Stimulated activated CD8-positive, alpha-beta memory T cell treated with anti-CD3 and anti-CD28 coated beads, Interleukin-12 subunit alpha, Interleukin-12 subunit beta, amount 100 ng/mL, for 24 hours (primary cell): ENCODE measurements around the gene ZNF84.

Source experiments
- DNase-seq: peaks from one replicate; pipeline ENCODE4 v3.0.0-alpha.2; 2020; ENCODE audit errors: extremely low read depth

The ZNF84 gene

DNA sequence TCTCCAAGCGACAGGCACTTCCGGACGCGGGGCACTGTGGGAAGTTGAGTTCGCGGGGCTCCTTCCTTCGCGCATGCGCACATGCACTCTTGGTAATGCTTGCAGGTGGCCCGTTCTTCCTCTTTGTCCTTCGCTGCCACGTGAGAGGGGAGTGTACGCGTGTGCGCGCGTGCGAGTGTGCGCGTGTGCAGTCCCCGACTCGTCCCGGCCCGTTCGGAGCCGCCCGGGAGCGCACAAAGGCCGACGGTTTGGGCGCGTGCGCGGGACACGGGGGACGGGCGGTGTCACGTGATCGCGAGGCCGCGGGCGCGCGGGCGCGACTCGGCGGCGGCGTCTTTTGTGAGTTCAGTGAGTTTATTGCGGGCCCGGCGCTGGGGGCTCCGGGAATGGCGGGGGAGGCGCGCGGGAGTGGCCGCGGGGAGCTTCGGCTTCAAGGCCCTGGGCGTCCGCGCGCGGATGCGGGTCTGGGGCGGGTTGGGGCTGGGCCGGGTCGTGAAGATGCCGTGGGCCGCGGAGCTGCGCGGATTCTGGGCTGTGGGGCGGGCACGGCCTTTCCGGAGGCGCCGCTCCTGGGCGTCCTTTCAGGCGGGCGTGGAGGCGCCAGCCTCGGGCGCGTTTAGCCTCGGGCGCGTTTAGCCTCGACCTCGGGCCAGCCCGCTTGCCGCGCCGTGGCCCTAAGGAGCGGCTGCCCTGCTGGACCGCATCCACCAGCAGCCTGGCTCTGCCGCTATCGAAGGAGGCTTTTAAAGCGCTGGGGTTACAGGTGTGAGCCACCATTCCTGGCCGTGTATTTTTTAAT, at the start of gene ZNF84:
ZNF84 (plus strand) TSS at position 303 of the 799 bp plus-strand sequence. CDS start 3,959 bp downstream, outside the sequence.
- DNase-seq, result peak; percentile 91

DNA sequence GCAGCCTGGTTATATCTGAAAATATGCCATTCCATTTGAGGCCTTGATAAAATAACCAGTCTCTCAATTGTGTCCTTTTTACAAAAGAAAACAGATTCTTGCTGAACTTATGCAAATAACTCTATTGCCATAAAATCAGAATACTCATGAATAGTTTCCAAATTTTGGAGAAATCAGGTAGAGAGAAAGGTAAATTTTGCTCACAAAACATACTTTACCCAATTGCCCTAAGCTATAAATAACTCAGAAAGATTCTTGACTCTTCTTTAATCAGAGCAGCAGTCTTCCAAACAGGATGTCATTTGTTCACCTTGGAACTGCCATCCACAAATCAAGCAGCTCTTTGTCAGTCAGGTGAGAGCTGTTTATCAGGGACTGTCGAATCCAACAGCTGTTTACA, 38.6 kb upstream of the ZNF84 start:
- DNase-seq, result no peak

DNA sequence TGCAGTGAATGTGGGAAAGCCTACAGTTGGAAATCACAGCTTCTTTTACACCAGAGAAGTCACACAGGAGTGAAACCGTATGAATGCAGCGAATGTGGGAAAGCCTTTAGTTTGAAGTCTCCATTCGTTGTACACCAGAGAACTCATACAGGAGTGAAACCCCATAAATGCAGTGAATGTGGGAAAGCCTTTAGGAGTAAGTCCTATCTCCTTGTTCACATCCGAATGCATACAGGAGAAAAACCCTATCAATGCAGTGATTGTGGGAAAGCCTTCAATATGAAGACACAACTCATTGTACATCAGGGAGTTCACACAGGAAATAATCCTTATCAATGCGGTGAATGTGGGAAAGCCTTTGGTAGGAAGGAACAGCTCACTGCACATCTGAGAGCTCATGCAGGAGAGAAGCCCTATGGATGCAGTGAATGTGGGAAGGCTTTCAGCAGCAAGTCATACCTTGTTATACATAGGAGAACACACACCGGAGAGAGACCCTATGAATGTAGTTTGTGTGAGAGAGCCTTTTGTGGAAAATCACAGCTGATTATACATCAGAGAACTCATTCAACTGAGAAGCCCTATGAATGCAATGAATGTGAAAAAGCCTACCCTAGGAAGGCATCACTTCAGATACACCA, 26.5 kb upstream of the ZNF84 start:
- DNase-seq, result no peak

DNA sequence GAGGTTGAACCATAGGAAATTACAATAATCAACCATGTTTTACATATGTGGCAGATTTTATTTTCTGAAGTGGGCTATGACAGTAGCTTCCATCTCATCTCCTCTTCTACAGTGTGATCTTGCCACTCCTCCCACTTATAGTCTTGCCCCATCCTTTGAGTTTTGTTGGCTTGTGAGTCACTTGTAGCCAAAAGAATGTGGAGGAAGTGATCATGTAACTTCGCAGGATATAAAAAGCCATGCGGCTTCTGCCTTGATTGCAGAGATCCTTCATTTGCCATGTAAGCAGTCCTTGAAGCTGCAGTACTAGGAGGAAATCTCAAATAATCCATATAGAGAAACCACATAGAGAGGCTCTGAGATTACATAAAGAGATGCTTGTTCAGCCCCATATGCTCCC, 13.7 kb upstream of the ZNF84 start:
- DNase-seq, result no peak

DNA sequence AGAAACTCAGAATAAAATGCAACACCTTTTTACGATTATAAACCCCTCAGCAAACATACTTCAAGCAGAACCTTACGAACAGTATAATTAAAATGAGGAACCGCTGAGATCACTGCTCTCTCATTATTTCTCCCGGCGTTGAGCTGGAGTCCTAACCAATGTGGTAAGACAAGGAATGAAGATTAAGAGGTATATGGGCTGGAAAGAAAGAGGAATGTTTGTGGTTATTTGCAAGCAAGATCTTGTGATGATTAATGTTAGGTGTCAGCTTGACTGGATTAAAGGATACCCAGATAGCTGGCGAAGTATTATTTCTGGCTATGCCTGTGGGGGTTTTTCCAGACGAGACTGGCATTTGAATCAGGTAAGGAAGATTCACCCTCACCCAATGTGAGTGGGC, 10.3 kb upstream of the ZNF84 start:
- no peak for DNase-seq

DNA sequence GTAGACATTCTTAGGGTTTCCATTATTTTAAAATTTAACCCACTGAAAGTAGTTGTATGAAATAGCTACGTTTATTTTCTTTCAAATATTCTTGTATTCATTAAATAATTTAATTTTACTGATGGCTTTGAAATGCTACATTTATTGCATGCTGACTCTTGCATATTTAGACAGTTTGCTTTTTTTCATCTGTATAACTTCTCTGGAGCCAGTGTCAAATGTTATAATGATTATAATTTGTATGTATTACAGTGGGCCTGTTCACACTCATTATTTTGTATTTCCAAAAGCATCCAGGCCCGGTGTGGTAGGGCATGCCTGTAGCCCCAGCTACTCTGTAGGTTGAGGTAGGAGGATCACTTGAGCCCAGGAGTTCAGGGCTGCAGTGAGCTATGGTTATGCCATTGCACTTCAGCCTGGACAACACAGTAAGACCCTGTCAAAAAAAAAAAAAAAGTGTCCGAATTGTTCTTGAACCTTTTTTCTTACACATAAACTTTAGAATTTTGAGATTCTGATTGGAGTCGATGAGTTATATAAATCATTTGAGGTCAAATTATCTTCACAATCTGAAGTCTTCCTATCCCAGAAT, 905 bp downstream of the ZNF84 start:
- DNase-seq, result no peak

DNA sequence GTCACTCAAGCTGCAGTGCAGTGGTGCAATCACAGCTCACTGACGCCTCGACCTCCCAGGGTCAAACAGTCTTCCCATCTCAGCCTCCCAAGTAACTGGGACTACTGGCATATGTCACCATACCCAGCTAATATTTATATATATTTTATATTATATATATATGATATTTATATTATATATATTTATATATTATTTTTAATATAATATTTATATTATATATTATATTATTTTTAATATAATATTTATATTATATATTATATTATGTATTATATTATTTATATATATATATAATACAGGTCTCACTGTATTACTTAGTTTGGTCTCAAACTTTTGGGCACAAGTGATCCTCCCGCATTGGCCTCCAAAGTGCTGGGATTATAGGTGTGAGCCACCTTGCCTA, 9.4 kb downstream of the ZNF84 start:
- no peak for DNase-seq

DNA sequence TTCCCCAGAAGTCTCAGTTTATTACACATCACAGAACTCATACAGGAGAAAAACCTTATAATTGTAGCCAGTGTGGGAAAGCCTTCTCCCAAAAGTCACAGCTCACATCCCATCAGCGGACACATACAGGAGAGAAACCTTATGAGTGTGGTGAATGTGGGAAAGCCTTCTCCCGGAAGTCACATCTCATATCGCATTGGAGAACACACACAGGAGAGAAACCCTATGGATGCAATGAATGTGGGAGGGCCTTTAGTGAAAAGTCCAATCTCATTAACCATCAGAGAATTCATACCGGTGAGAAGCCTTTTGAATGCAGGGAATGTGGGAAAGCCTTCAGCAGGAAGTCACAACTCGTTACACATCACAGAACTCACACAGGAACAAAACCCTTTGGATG, 20.1 kb downstream of the ZNF84 start:
- DNase-seq, result no peak

DNA sequence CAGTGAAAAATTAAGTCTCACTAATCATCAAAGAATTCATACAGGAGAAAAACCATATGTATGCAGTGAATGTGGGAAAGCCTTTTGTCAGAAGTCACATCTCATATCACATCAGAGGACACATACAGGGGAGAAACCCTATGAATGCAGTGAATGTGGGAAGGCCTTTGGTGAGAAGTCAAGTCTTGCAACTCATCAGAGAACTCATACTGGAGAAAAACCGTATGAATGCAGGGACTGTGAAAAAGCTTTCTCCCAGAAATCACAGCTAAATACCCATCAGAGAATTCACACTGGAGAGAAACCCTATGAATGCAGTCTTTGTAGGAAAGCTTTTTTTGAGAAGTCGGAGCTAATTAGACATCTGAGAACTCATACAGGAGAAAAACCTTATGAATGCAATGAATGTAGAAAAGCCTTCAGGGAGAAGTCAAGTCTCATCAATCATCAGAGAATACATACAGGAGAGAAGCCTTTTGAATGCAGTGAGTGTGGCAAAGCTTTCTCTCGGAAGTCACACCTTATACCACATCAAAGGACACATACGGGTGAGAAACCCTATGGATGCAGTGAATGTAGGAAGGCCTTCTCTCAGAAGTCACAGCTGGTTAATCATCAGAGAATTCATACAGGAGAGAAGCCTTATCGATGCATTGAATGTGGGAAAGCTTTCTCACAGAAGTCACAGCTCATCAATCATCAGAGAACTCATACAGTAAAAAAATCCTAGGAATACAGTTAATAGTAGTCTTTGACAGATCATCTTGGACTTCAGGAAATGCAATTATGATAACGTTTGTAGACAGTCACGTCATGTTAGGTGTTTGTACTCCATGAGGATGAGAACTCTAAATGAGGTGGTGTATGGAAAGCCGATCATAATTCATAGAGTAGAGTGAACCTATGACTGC, 21.1 kb downstream of the ZNF84 start:
- DNase-seq, result no peak

DNA sequence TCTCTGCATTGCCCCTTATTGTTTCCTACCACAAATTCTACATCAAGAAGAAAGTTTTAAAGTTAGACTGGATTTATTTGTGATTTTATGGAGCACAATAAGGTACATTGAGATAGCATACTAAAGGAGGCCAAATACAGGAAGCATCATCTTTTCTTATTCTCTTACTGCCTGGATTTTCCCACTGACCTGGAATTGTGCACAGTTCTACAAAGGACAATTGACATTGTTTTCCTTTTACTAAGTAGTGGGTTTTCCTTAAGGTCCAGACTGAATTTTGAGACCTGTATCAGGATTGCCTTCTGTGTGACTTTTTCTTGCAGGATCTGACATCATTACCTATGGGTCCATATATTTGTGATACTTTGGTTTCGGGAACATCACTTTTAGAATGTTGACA, 24.6 kb downstream of the ZNF84 start:
- no peak for DNase-seq

DNA sequence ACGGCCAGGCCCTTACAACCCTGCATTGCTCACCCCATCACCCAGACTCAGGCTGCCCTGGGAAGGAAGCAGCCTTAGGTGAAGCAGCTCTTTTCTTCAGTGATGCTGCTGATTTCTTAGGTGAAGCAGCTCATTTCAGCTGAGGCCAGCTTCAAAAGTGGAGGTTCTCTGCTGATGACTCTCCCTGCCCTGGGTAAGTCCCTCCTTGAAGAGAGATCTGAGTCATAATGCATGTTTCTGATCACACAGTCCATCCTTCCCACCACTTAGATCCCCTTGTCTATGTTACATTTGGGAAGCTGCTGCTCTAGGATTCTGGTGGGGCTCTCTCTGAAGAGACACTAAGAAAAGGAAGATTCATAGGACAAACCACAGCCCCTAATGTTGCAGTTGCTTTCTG, 26.2 kb downstream of the ZNF84 start:
- DNase-seq, result no peak

DNA sequence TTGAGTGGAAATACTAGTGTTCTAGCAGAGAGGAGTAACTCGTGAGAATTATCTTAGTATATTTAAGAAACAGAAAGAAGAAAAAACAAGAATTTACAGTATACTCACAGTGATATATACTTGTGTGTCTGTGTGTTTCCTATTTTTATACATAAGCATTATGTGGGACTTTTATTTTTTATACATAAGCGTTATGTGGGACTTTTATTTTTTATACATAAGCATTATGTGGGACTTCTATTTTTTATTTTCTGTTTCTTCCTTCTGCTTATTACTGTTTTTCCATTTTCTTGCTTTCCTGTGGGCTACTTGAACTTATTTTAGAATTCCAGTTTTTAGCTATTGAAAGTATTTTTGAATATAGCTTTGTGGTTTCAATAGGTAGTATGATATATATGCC, 36.5 kb downstream of the ZNF84 start:
- DNase-seq, result no peak

DNA sequence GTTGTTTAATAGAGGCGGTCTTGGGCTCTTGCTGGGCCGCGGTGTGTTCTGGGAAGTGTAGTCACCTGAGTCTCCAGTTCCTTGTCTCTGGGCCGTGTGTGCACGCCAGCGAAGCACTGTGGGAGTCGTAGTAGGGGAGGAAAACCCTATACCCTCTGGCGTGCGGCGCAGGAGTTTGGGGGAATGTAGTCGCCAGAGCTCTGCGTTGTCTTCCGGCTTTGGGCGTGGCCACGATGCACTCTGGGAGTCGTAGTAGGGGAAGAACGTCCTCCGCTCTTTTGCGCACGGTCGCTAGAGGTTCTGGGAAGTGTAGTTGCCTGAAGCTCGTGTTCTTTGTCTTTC, 42.7 kb downstream of the ZNF84 start:
- peak; percentile 92 for DNase-seq

DNA sequence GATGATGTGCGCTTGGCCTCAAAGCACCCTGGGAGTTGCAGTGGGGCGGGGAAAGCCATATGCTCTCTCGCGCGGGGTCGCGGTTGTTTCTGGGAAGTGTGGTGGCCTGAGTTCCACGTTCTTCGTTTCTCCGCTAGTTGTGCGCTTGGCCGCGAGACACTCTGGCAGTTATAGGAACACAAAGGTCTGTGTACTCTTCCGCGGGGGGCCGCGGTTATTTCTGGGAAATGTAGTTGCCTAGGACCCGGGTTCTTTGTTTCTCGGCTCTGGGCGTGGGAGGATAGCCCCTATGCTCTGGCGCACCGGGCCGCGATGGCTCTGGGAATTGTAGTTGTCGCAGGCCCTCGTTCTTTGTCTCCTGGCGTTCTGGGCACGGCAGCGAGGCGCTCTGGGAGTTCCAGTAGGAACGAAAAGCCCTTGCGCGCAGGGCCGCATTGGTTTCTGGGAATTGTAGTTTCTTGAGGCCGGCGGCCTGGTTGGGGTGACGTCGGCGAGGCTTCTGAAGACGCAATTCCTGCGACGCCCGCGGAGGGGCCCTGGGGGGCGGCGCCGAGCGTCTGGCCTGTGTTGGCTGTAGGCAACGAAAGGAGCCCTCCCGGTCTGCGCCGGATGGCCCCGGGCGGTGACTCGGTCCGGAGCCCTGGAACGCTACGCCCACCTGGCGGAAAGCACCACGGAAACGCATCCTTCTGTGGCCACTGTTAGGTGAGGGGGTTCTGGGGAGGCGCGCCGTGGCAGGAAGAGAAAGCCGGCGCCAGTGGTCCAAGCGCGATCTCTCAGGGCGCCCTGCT, 43.3 kb downstream of the ZNF84 start, which contains the start of gene ZNF140:
ZNF140 (plus strand) TSS at position 556 of the 791 bp plus-strand sequence. CDS start 398 bp downstream, outside the sequence.
- peak; percentile 88 for DNase-seq

DNA sequence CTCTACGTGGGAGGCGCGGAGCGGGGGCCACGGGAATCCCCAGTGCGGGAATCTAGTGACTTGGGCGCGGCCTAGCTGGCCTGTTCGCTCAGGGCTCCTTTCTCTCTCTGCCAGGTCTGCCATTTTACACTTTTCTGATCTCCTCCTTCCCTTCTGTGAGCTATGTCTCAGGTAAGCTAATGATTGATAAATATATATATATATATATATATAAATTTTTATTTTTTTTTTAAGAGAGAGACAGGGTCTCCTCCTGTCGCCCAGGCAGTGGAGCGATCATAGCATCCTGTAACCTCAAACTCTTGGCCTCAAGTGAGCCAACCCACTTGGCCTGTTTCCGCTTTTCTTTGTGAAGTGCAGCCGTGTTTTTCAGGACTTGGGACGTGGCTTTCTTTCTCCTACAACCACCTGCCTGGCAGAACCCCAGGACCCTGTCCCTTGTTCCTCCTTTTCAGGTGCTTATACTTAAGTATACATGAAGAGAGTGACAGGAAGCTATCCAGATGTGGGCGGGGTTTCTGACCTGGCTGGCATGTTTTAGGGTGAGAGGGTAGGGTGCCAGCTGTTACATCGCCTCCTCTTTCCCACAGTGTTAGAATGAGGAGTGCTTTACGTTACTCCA, 44.0 kb downstream of the ZNF84 start:
- DNase-seq, result no peak

DNA sequence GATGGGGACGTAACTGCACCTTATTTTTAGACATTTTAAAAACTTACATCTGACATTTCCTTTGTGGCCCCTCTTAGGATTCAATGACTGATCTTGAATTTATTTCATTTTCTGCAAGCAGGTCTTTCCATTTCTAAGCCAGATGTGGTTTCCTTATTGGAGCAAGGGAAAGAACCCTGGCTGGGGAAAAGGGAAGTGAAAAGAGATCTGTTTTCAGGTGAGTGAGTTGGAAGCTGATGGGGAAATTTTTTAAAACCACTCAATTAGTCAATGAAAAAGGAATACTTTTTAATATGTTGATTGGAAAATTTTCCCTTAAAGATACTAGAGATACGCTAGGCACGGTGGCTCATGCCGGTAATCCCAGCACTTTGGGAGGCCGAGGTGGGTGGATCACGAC, 46.0 kb downstream of the ZNF84 start:
- no peak for DNase-seq

DNA sequence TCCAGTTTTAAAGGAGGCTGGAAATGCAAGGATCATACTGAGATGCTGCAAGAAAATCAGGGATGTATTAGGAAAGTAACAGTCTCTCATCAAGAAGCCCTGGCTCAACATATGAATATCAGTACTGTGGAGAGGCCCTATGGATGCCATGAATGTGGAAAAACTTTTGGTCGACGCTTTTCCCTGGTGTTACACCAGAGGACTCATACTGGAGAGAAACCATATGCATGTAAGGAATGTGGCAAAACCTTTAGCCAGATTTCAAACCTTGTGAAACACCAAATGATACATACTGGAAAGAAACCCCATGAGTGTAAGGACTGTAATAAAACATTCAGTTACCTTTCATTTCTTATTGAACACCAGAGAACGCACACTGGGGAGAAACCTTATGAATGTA, 68.3 kb downstream of the ZNF84 start:
- DNase-seq, result no peak

DNA sequence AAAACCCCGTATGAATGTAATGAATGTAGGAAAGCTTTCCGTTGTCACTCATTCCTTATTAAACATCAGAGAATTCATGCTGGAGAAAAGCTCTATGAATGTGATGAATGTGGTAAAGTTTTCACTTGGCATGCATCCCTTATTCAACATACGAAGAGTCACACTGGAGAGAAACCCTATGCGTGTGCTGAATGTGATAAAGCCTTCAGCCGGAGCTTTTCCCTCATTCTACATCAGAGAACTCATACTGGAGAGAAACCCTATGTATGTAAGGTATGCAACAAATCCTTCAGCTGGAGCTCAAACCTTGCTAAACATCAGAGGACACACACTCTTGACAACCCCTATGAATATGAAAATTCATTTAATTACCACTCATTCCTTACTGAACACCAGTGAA, 68.9 kb downstream of the ZNF84 start:
- no peak for DNase-seq

DNA sequence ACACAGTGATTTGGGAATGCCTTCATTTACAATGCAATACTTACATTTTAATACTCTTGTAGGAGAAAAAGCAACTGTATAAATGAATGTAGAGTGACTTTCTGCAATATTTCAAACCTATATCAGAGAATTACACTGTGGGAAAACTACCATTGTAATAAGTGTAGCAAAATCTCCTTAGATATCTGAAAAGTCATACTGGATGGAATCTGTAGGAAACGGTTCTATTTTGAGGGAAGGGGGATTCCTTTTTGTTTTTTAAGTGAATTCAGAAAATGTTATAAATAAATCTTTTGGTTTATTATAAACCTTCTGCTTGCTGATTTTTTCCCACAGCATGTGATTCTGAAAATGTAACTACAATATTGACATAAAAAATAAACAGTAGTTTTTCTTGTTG, 69.8 kb downstream of the ZNF84 start:
- no peak for DNase-seq

DNA sequence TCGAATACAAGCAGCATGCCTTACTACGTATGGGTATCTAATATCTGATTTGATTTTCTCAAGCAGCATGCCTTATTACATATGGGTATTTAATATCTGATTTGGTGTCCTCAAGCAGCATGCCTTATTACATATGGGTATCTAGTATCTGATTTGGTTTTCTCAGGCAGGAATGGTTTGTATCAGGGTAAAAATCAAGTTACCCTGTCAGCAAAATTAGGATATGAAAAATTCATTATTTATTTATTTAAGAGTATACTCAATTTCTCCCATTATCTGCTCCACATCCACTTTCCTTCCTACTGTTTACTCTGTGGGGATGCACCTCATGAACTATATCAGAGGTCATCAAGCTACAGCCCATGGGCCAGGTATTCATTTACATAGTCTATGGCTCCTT, 70.8 kb downstream of the ZNF84 start:
- no peak for DNase-seq
